ENCODE measurements around the gene PRLR. TPM values are rescaled to one million over a fixed set of nuclear protein-coding genes. Genes with fewer than 3 reads are reported as not detected.

Gene PRLR
- total and polyA plus RNA-seq, 2 of the 13 experiments (the other 11 are each of a cell fraction or from before 2014, with no cell fraction given): 12.2 to 13.3 TPM

DNA sequence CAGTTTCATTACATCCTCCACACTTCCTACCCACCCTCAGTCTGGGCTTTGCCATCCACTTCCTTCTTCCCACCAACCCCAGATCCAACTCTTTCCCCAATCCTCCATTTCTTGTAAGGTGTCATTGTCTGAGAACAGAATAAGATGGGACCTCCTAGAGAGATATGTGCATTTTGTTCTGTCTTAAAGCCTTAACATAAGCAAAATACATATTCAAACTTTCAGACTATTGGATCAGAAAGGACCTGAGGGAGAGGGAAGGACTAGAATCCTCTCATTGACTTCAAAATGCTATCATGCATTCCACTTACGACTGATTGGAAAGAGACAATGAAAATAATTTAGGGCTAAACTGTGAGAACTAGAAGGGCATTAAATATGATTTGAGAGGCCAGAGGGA is 225.5 kb downstream of the PRLR start:
- FAIRE-seq (no peak), ATAC-seq (no peak), DNase-seq (ENCODE audit: low spot score) (no peak)
- Histone ChIP-seq H4K20me1 (ENCODE audit: insufficient read depth, low read length) (no peaks in the 10 kb centered on the region), H3K4me1 (ENCODE audit: insufficient read depth, low read length) (no peaks in the 10 kb centered on the region), H3K27me3 (ENCODE audit: control insufficient read depth in 1 of 2, insufficient read depth in 2 of 2, low read length in 2 of 2) (no peaks in the 10 kb centered on the region), H3K27ac (ENCODE audit: extremely low read length, insufficient read depth, low read length) (no peak overlapping the region), H3K4me2 (ENCODE audit: low read depth, low read length) (no peak overlapping the region), H2AFZ (ENCODE audit: low read length) (no peak overlapping the region), H3K4me3 (replicated peaks in 1 of 3; ENCODE audit: insufficient read depth in 1 of 3, low read depth in 2 of 3, low read length in 3 of 3) (no peak overlapping the region), H3K36me3 (replicated peaks in 1 of 2; ENCODE audit: control insufficient read depth in 1 of 2, insufficient read depth in 2 of 2, low read length in 2 of 2) (no peaks in the 10 kb centered on the region), H3K9ac (ENCODE audit: insufficient read depth, low read depth, low read length) (no peak overlapping the region), H3K79me2 (ENCODE audit: insufficient read depth, low read length) (no peaks in the 10 kb centered on the region), H3K9me3 (ENCODE audit: low read length) (no peaks in the 10 kb centered on the region)
- CTCF ChIA-PET (ENCODE audit: low intra/inter-chr PET ratio, low total read pairs): no interaction called here
- TF ChIP-seq FOXP1 (IDR thresholded peaks at IDR 0.05) (no peak), FOXP1 (CRISPR knock-in tag; IDR thresholded peaks at IDR 0.05) (no peak), U2AF1 (optimal IDR thresholded peaks at IDR 0.05; ENCODE audit: low read depth, low read length) (no peak), GTF2F1 (IDR thresholded peaks at IDR 0.05; ENCODE audit: low read length) (no peak), ZNF720 (CRISPR knock-in tag; IDR thresholded peaks at IDR 0.05) (no peak), ZBTB42 (CRISPR knock-in tag; IDR thresholded peaks at IDR 0.05) (no peak), KLF11 (CRISPR knock-in tag; IDR thresholded peaks at IDR 0.05) (no peak), NFE2 (CRISPR knock-in tag; IDR thresholded peaks at IDR 0.05) (no peak), TFDP2 (CRISPR knock-in tag; IDR thresholded peaks at IDR 0.05) (no peak), ZNF256 (CRISPR knock-in tag; conservative IDR thresholded peaks at IDR 0.05) (no peak), ZFYVE20 (CRISPR knock-in tag; IDR thresholded peaks at IDR 0.05; ENCODE audit: borderline replicate concordance, low read depth) (no peak)
- in situ Hi-C loops (cut with HindIII; ENCODE audit: extremely low pct_ligation_motif_present, low pct_unique_long_range_greater_than_20kb): loop anchor here (10.0 kb wide), 1 partner anchor 520 kb away; no protein-coding TSS in a partner anchor
- intact Hi-C loops (cut with micrococcal nuclease; ENCODE audit: unreplicated experiment): loop anchor here (5.0 kb wide), 1 partner anchor 532 kb away; no protein-coding TSS in a partner anchor
- no TSS peak for BruUV-seq (replicated peaks)
- 89% methylated on average over 1 of the region's 1 CpG for WGBS (ENCODE audit: low lambda C conversion rate)
- POLR2A ChIA-PET: no interaction called here
